A549 treated with CpdA at 1 μM for 4 hours (cell line): ENCODE measurements around the gene ZNF214. TPM values are rescaled to one million over a fixed set of nuclear protein-coding genes. Genes with fewer than 3 reads are reported as not detected.

Experiments
- total RNA-seq: library from RNA; stranded (reverse); fragments of 200-300 nt; extraction: Qiagen RNA extraction; gene quantifications from 5 replicates; pipeline ENCODE4 v1.2.3, GENCODE V29; 2022; ENCODE audit warnings: low read depth

The ZNF214 gene
- 0.59 to 1.1 TPM (median 0.95 TPM) in 5 replicates for total RNA-seq

GRCh38 chr11:7020183-7020917, at the start of gene ZNF214, which contains the start of gene NLRP14:
Gene ZNF214, minus strand, starts transcription at chr11:7020346. Its CDS starts 17,511 bp downstream, at chr11:7002835.
Gene NLRP14, plus strand, starts transcription at chr11:7020479. Its CDS starts 18,108 bp downstream, at chr11:7038587.

Other genes starting within 250 kb of the ZNF214 start
- gene OR2AG2, start 248.4 kb downstream of the ZNF214 start, total RNA-seq: 0.01 to 0.13 TPM in 2 of 5 replicates, not detected in the others
- not detected in 5 replicates for gene OR2AG1, start 237.3 kb downstream of the ZNF214 start, total RNA-seq
- not detected in 5 replicates for gene OR6A2, start 220.7 kb downstream of the ZNF214 start, total RNA-seq
- not detected in 5 replicates for gene OR10A5, start 174.7 kb downstream of the ZNF214 start, total RNA-seq
- not detected in 5 replicates for gene OR10A2, start 157.3 kb downstream of the ZNF214 start, total RNA-seq
- gene OR10A4, start 143.7 kb downstream of the ZNF214 start, total RNA-seq: not detected in 5 replicates
- not detected in 5 replicates for gene OR2D2, start 127.8 kb downstream of the ZNF214 start, total RNA-seq
- not detected in 5 replicates for gene OR2D3, start 99.3 kb downstream of the ZNF214 start, total RNA-seq
- gene ZNF215, start 93.9 kb downstream of the ZNF214 start, total RNA-seq: 0.99 to 1.4 TPM (median 1.3 TPM) in 5 replicates
- 0.05 TPM in 1 of 5 replicates, not detected in the others for gene NLRP14, start 133 bp upstream of the ZNF214 start, total RNA-seq
- not detected in 5 replicates for gene RBMXL2, start 68.7 kb upstream of the ZNF214 start, total RNA-seq
- 0.16 to 0.22 TPM (median 0.19 TPM) in 5 replicates for gene SYT9, start 231.6 kb upstream of the ZNF214 start, total RNA-seq